Gastrocnemius medialis (tissue), 4 donors: ENCODE results near the gene AP5B1.
"Not testable (repeated sequence)": the region's sequence is repeated elsewhere in the genome, so short reads cannot be mapped to it uniquely, and the experiment has no call there.

Experiments
- POLR2A ChIP-seq, 2 donors: fragments of 450-650 bp; IDR thresholded peaks; one replicate each; pipeline ENCODE4 v1.6.1; 2017; ENCODE audit warnings: antibody characterized with exemption in 2 of 2, mild to moderate bottlenecking in 2 of 2, moderate library complexity in 2 of 2
- TF ChIP-seq, protein P1 (sequence below), 5 experiments: fragments of 450-650 bp in 3 of 5; fragments of 200-600 bp in 2 of 5; sonication (generic) in 2 of 5; IDR thresholded peaks in 4 of 5; conservative IDR thresholded peaks in 1 of 5; 1 replicate in 4 of 5; 2 replicates in 1 of 5; pipeline ENCODE4 v1.5.1; 2016 to 2019; ENCODE audit warnings: antibody characterized with exemption in 5 of 5, mild to moderate bottlenecking in 3 of 5, moderate library complexity in 3 of 5

DNA sequence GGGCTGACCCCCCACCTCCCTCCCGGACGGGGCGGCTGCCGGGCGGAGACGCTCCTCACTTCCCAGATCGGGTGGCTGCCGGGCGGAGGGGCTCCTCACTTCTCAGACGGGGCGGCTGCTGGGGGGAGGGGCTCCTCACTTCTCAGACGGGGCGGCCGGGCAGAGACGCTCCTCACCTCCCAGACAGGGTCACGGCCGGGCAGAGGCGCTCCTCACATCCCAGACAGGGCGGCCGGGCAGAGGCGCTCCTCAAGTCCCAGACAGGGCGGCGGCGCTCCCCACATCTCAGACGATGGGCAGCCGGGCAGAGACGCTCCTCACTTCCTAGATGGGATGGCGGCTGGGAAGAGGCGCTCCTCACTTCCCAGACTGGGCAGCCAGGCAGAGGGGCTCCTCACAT, 18.0 kb downstream of the AP5B1 start:
- TF ChIP-seq, protein P1, sequence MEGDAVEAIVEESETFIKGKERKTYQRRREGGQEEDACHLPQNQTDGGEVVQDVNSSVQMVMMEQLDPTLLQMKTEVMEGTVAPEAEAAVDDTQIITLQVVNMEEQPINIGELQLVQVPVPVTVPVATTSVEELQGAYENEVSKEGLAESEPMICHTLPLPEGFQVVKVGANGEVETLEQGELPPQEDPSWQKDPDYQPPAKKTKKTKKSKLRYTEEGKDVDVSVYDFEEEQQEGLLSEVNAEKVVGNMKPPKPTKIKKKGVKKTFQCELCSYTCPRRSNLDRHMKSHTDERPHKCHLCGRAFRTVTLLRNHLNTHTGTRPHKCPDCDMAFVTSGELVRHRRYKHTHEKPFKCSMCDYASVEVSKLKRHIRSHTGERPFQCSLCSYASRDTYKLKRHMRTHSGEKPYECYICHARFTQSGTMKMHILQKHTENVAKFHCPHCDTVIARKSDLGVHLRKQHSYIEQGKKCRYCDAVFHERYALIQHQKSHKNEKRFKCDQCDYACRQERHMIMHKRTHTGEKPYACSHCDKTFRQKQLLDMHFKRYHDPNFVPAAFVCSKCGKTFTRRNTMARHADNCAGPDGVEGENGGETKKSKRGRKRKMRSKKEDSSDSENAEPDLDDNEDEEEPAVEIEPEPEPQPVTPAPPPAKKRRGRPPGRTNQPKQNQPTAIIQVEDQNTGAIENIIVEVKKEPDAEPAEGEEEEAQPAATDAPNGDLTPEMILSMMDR (IDR thresholded peaks at IDR 0.05 in 4 of 5, conservative IDR thresholded peaks at IDR 0.05 in 1 of 5) = not testable (repeated sequence)
- not testable (repeated sequence) for TF ChIP-seq POLR2A (IDR thresholded peaks at IDR 0.05)
